ENCODE data around the gene CA5A.
"Not testable (repeated sequence)": the region's sequence is repeated elsewhere in the genome, so short reads cannot be mapped to it uniquely, and the experiment has no call there.

The CA5A gene

GRCh38 chr16:87936375-87937230 lies at the start of gene CA5A:
Gene CA5A (minus strand): TSS chr16:87936529. CDS start chr16:87936450, 79 bp downstream.
- FAIRE-seq = no peak

- FAIRE-seq = not testable (repeated sequence)
Observed at GRCh38 chr16:87985493-87985892, 49.2 kb upstream of the CA5A start.

GRCh38 chr16:87984632-87985267 lies 48.4 kb upstream of the CA5A start:
- no peak for FAIRE-seq

GRCh38 chr16:87984180-87984579 lies 47.9 kb upstream of the CA5A start:
- not testable (repeated sequence) for FAIRE-seq

GRCh38 chr16:87983737-87984097 lies 47.4 kb upstream of the CA5A start:
- FAIRE-seq = not testable (repeated sequence)

- FAIRE-seq = not testable (repeated sequence)
Observed at GRCh38 chr16:87983072-87983736, 46.9 kb upstream of the CA5A start.

- no peak for FAIRE-seq
Observed at GRCh38 chr16:87982581-87983041, 46.3 kb upstream of the CA5A start.

- FAIRE-seq = not testable (repeated sequence)
Observed at GRCh38 chr16:87981376-87981775, 45.0 kb upstream of the CA5A start.

- FAIRE-seq = not testable (repeated sequence)
Observed at GRCh38 chr16:87979911-87980630, 43.7 kb upstream of the CA5A start.

GRCh38 chr16:87979352-87979751 lies 43.0 kb upstream of the CA5A start:
- FAIRE-seq = no peak

- FAIRE-seq = no peak
Observed at GRCh38 chr16:87978127-87978526, 41.8 kb upstream of the CA5A start.

GRCh38 chr16:87976665-87977064 lies 40.3 kb upstream of the CA5A start:
- FAIRE-seq = no peak

- FAIRE-seq = no peak
Observed at GRCh38 chr16:87974178-87974577, 37.8 kb upstream of the CA5A start.

GRCh38 chr16:87973717-87974116 lies 37.4 kb upstream of the CA5A start:
- no peak for FAIRE-seq

GRCh38 chr16:87971933-87972332 lies 35.6 kb upstream of the CA5A start:
- no peak for FAIRE-seq

GRCh38 chr16:87970186-87970585 lies 33.9 kb upstream of the CA5A start:
- no peak for FAIRE-seq

- FAIRE-seq = no peak
Observed at GRCh38 chr16:87968541-87968940, 32.2 kb upstream of the CA5A start.

GRCh38 chr16:87966685-87967185 lies 30.4 kb upstream of the CA5A start:
- no peak for FAIRE-seq

- no peak for FAIRE-seq
Observed at GRCh38 chr16:87966064-87966645, 29.8 kb upstream of the CA5A start.

GRCh38 chr16:87965417-87965816 lies 29.1 kb upstream of the CA5A start:
- no peak for FAIRE-seq

- no peak for FAIRE-seq
Observed at GRCh38 chr16:87964049-87964659, 27.8 kb upstream of the CA5A start.

GRCh38 chr16:87963400-87963799 lies 27.1 kb upstream of the CA5A start:
- no peak for FAIRE-seq
